AG04450 (cell line): ENCODE data around the gene STRA6. TPM values are rescaled to one million over a fixed set of nuclear protein-coding genes. Genes with fewer than 3 reads are reported as not detected.
A peak's percentile ranks its signal among the peaks of the same experiment; 100 is the strongest.

Experiments used
- CTCF ChIA-PET: fragments of 300-600, 350-600 bp; formaldehyde crosslinking; extraction: SDS; loops from one replicate; lab custom pipeline; 2022; ENCODE audit warnings: antibody characterized with exemption, inconsistent platforms; lab: Charles Lee
- POLR2A ChIA-PET: fragments of 350-600 bp; formaldehyde crosslinking; extraction: SDS; loops from one replicate; lab custom pipeline; 2021; ENCODE audit warnings: antibody characterized with exemption, inconsistent platforms; lab: Yijun Ruan, JAX
- DNase-seq: peaks from one replicate; pipeline ENCODE4 v3.0.0-alpha.2; 2011; ENCODE audit warnings: low read depth, low spot score
- H3K27ac ChIP-seq: one replicate; pipeline ENCODE4 v1.5.1; 2012; ENCODE audit warnings: low read depth, low read length, control low read depth
- H3K27me3 ChIP-seq: one replicate; pipeline ENCODE4 v1.6.0; 2012; ENCODE audit warnings: low read length; ENCODE audit not compliant: control insufficient read depth, insufficient read depth
- H3K4me3 ChIP-seq: 2 replicates; pipeline ENCODE4 v1.5.1; 2011; ENCODE audit warnings: mild to moderate bottlenecking, low read depth, low read length, control low read depth
- H3K9me3 ChIP-seq: 2 replicates; pipeline ENCODE4 v1.5.1; 2012; ENCODE audit warnings: low read length; ENCODE audit not compliant: control insufficient read depth, insufficient read depth
- CTCF ChIP-seq: IDR thresholded peaks from 2 replicates; pipeline ENCODE4 v1.5.1; 2011; ENCODE audit warnings: low read depth, low read length, control low read depth, inconsistent platforms
- polyA plus RNA-seq: library from polyadenylated mRNA; depleted of rRNA; stranded (reverse); fragments of >200 nt; gene quantifications from 2 replicates; pipeline ENCODE4 v1.2.3, GENCODE V29; 2011

Gene STRA6
- polyA plus RNA-seq, 1 experiment, result 0.12 TPM

- CTCF ChIA-PET, result no interaction called here
- H3K4me3 ChIP-seq, result no peak overlapping the region
- DNase-seq, result no peak
- H3K27me3 ChIP-seq, result peaks cover 10% of the 10 kb centered on the region
- no peaks in the 10 kb centered on the region for H3K9me3 ChIP-seq
- POLR2A ChIA-PET, result no interaction called here
- H3K27ac ChIP-seq, result no peak overlapping the region
- TF ChIP-seq CTCF, result no peak
These were observed 5.9 kb upstream of the STRA6 start for GRCh38 chr15:74208496-74208895.

GRCh38 chr15:74207652-74208440 is 5.3 kb upstream of the STRA6 start:
- Histone ChIP-seq H3K9me3 (no peaks in the 10 kb centered on the region), H3K27ac (no peak overlapping the region), H3K27me3 (peaks cover 10% of the 10 kb centered on the region), H3K4me3 (no peak overlapping the region)
- POLR2A ChIA-PET, result no interaction called here
- TF ChIP-seq CTCF, result no peak
- CTCF ChIA-PET, result no interaction called here
- DNase-seq, result no peak

- no peak for TF ChIP-seq CTCF
- DNase-seq, result no peak
These were observed 4.3 kb upstream of the STRA6 start for GRCh38 chr15:74206801-74207281.

GRCh38 chr15:74205582-74205947 is 3.0 kb upstream of the STRA6 start:
- DNase-seq, result no peak
- no peaks in the 10 kb centered on the region for H3K9me3 ChIP-seq
- H3K4me3 ChIP-seq, result no peak overlapping the region
- no peak overlapping the region for H3K27ac ChIP-seq
- no peak for TF ChIP-seq CTCF
- peaks cover 4% of the 10 kb centered on the region for H3K27me3 ChIP-seq
- ChIA-PET CTCF (no interaction called here), POLR2A (no interaction called here)

More at GRCh38 chr15:74206801-74207281, 4.3 kb upstream of the STRA6 start:
- ChIA-PET CTCF (no interaction called here), POLR2A (interaction anchor here (0.6 kb wide), 1 partner anchor 15 kb away, joined by 4 read pairs; no protein-coding TSS in a partner anchor)
- Histone ChIP-seq H3K9me3 (no peaks in the 10 kb centered on the region), H3K27ac (no peak overlapping the region), H3K4me3 (no peak overlapping the region), H3K27me3 (peaks cover 6% of the 10 kb centered on the region)

GRCh38 chr15:74203914-74204431 is 1.4 kb upstream of the STRA6 start:
- no peak overlapping the region for H3K4me3 ChIP-seq
- H3K9me3 ChIP-seq, result no peaks in the 10 kb centered on the region; the same call in 1 of the 2 replicates
- peaks cover 4% of the 10 kb centered on the region for H3K27me3 ChIP-seq
- no peak for DNase-seq
- peak overlapping the region; percentile 47 for H3K27ac ChIP-seq
- CTCF ChIA-PET, result interaction anchor here (0.8 kb wide), 1 partner anchor 150 kb away, joined by 3 read pairs; no protein-coding TSS in a partner anchor
- TF ChIP-seq CTCF, result 0 out of 2 replicates have a peak, but pooled peaks have one; percentile 3
- POLR2A ChIA-PET, result no interaction called here
